GM12878 (cell line): ENCODE measurements around the gene SMOC2. TPM values are rescaled to one million over a fixed set of nuclear protein-coding genes. Genes with fewer than 3 reads are reported as not detected.

Source experiments
- CEBPZ ChIP-seq: fragments of 150-350 bp; IDR thresholded peaks from 2 replicates; pipeline ENCODE4 v1.6.1; 2016; ENCODE audit warnings: low read depth, low read length
- CHD1 ChIP-seq: IDR thresholded peaks from 2 replicates; pipeline ENCODE4 v1.6.1; 2012; ENCODE audit warnings: low read depth, low read length, improper control_type of control experiment
- EGR1 ChIP-seq, 2 experiments: IDR thresholded peaks; 1 replicate in 1 of 2; 2 replicates in 1 of 2; pipeline ENCODE4 v1.6.1; 2011 to 2012; ENCODE audit warnings: low read depth in 2 of 2, low read length in 2 of 2, borderline replicate concordance in 1 of 2, mild to moderate bottlenecking in 1 of 2, moderate library complexity in 1 of 2
- EZH2 ChIP-seq: IDR thresholded peaks from 2 replicates; pipeline ENCODE4 v1.6.1; 2012; ENCODE audit warnings: low read depth, mild to moderate bottlenecking, control low read depth, inconsistent platforms, low read length, borderline replicate concordance; ENCODE audit not compliant: control insufficient read depth
- polyA plus RNA-seq, 11 experiments: library from polyadenylated mRNA; depleted of rRNA in 4 of 11; unstranded in 6 of 11; stranded (reverse) in 5 of 11; fragments of >200 nt; fragmentation: Nextera tagmentation in 4 of 11; fragmentation: Illumina TruSeq in 1 of 11; extraction: Ambion mirVana in 4 of 11; extraction: Trizol in 1 of 11; gene quantifications; 1 replicate in 1 of 11; 2 replicates in 10 of 11; pipeline versions ENCODE4 v1.2.1 to v1.2.3, GENCODE V29; 2011 to 2016; ENCODE audit warnings: inconsistent platforms in 2 of 11, missing spikeins in 2 of 11, low read depth in 1 of 11
- total RNA-seq, 4 experiments: library from RNA; depleted of rRNA in 3 of 4; stranded (reverse); fragments of >200 nt in 3 of 4; fragmentation: Illumina TruSeq in 1 of 4; extraction: Trizol in 1 of 4; gene quantifications; 2 replicates each; pipeline versions ENCODE4 v1.2.1 to v1.2.3, GENCODE V29; 2013 to 2021
- TF ChIP-seq, protein P1 (sequence below): fragments of 450-650 bp; IDR thresholded peaks from 2 replicates; pipeline ENCODE4 v1.6.1; 2017; ENCODE audit warnings: low read depth, mild to moderate bottlenecking, moderate library complexity
- TF ChIP-seq, protein P2 (sequence below): fragments of 450-650 bp; IDR thresholded peaks from 2 replicates; pipeline ENCODE4 v1.6.1; 2016; ENCODE audit warnings: mild to moderate bottlenecking
- TF ChIP-seq, protein P3 (sequence below): fragments of 450-650 bp; formaldehyde crosslinking; IDR thresholded peaks from 2 replicates; pipeline ENCODE4 v1.4.0; 2020; ENCODE audit warnings: mild to moderate bottlenecking, moderate library complexity
- TF ChIP-seq, protein P4 (sequence below): fragments of 450-650 bp; formaldehyde crosslinking; IDR thresholded peaks from 2 replicates; pipeline ENCODE4 v1.5.0; 2022; ENCODE audit warnings: mild to moderate bottlenecking, missing genetic modification characterization

SMOC2 gene
- total and polyA plus RNA-seq, 10 of the 15 experiments (the other 5 are each of a cell fraction or from before 2014, with no cell fraction given), result 0.10 to 0.12 TPM; not detected in 8

DNA sequence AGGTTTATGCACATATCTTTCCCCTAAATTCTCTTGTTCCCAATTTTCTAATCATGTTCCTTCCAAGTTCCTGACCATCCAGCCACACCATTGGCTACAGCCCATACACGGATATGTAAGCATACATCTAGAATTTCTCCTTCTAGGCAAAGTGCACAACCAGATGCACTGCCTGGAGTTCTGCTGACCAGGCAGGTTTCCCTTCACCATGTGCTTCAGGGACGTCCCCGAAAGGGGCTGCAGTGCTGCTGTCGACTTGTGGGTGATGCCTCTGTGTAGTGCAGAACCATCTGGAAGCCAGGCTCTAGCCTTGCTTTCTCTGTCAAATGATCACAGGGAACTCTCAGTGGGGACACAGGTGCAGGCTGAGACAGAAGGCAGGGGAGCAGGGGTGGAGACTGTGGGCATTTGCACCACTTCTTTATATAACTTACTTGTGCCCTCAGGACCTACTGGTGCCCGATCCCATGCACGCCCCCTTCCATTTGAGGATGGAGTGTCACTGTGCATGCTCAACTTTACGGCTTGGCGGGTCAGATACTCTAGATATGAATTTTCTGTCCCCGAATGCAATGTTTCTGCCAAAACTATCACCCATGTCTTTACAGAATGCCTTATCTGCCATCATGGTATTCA lies 37.5 kb upstream of the SMOC2 start (continued):
- TF ChIP-seq, protein P1, sequence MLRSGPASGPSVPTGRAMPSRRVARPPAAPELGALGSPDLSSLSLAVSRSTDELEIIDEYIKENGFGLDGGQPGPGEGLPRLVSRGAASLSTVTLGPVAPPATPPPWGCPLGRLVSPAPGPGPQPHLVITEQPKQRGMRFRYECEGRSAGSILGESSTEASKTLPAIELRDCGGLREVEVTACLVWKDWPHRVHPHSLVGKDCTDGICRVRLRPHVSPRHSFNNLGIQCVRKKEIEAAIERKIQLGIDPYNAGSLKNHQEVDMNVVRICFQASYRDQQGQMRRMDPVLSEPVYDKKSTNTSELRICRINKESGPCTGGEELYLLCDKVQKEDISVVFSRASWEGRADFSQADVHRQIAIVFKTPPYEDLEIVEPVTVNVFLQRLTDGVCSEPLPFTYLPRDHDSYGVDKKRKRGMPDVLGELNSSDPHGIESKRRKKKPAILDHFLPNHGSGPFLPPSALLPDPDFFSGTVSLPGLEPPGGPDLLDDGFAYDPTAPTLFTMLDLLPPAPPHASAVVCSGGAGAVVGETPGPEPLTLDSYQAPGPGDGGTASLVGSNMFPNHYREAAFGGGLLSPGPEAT, result no peak
- TF ChIP-seq CHD1 (no peak), CEBPZ (no peak), EZH2 (no peak), EGR1 (IDR thresholded peaks at IDR 0.05; ENCODE audit: borderline replicate concordance in 1 of 2, low read depth in 2 of 2, low read length in 2 of 2) (no peak)
- TF ChIP-seq, protein P2, sequence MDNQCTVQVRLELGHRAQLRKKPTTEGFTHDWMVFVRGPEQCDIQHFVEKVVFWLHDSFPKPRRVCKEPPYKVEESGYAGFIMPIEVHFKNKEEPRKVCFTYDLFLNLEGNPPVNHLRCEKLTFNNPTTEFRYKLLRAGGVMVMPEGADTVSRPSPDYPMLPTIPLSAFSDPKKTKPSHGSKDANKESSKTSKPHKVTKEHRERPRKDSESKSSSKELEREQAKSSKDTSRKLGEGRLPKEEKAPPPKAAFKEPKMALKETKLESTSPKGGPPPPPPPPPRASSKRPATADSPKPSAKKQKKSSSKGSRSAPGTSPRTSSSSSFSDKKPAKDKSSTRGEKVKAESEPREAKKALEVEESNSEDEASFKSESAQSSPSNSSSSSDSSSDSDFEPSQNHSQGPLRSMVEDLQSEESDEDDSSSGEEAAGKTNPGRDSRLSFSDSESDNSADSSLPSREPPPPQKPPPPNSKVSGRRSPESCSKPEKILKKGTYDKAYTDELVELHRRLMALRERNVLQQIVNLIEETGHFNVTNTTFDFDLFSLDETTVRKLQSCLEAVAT, result no peak
- TF ChIP-seq, protein P3, sequence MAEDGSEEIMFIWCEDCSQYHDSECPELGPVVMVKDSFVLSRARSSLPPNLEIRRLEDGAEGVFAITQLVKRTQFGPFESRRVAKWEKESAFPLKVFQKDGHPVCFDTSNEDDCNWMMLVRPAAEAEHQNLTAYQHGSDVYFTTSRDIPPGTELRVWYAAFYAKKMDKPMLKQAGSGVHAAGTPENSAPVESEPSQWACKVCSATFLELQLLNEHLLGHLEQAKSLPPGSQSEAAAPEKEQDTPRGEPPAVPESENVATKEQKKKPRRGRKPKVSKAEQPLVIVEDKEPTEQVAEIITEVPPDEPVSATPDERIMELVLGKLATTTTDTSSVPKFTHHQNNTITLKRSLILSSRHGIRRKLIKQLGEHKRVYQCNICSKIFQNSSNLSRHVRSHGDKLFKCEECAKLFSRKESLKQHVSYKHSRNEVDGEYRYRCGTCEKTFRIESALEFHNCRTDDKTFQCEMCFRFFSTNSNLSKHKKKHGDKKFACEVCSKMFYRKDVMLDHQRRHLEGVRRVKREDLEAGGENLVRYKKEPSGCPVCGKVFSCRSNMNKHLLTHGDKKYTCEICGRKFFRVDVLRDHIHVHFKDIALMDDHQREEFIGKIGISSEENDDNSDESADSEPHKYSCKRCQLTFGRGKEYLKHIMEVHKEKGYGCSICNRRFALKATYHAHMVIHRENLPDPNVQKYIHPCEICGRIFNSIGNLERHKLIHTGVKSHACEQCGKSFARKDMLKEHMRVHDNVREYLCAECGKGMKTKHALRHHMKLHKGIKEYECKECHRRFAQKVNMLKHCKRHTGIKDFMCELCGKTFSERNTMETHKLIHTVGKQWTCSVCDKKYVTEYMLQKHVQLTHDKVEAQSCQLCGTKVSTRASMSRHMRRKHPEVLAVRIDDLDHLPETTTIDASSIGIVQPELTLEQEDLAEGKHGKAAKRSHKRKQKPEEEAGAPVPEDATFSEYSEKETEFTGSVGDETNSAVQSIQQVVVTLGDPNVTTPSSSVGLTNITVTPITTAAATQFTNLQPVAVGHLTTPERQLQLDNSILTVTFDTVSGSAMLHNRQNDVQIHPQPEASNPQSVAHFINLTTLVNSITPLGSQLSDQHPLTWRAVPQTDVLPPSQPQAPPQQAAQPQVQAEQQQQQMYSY (CRISPR knock-in tag), result no peak
- TF ChIP-seq, protein P4, sequence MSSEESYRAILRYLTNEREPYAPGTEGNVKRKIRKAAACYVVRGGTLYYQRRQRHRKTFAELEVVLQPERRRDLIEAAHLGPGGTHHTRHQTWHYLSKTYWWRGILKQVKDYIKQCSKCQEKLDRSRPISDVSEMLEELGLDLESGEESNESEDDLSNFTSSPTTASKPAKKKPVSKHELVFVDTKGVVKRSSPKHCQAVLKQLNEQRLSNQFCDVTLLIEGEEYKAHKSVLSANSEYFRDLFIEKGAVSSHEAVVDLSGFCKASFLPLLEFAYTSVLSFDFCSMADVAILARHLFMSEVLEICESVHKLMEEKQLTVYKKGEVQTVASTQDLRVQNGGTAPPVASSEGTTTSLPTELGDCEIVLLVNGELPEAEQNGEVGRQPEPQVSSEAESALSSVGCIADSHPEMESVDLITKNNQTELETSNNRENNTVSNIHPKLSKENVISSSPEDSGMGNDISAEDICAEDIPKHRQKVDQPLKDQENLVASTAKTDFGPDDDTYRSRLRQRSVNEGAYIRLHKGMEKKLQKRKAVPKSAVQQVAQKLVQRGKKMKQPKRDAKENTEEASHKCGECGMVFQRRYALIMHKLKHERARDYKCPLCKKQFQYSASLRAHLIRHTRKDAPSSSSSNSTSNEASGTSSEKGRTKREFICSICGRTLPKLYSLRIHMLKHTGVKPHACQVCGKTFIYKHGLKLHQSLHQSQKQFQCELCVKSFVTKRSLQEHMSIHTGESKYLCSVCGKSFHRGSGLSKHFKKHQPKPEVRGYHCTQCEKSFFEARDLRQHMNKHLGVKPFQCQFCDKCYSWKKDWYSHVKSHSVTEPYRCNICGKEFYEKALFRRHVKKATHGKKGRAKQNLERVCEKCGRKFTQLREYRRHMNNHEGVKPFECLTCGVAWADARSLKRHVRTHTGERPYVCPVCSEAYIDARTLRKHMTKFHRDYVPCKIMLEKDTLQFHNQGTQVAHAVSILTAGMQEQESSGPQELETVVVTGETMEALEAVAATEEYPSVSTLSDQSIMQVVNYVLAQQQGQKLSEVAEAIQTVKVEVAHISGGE, result no peak
